Lower leg skin (tissue), 4 donors: ENCODE measurements around the gene DDX24. TPM values are rescaled to one million over a fixed set of nuclear protein-coding genes. Genes with fewer than 3 reads are reported as not detected.

Source experiments
- DNase-seq, 2 donors: peaks; one replicate each; pipeline ENCODE4 v3.0.0-alpha.2; 2019; ENCODE audit warnings: low spot score in 2 of 2
- H3K4me3 ChIP-seq: fragments of 200-600 bp; sonication (generic); 2 replicates; pipeline ENCODE4 v1.5.1; 2017; ENCODE audit warnings: mild to moderate bottlenecking, low read depth; ENCODE audit not compliant: poor library complexity, severe bottlenecking
- CTCF ChIP-seq, 3 donors: fragments of 450-650 bp; IDR thresholded peaks; one replicate each; pipeline ENCODE4 v1.5.1; 2016; ENCODE audit warnings: antibody characterized with exemption in 3 of 3, mild to moderate bottlenecking in 3 of 3, moderate library complexity in 2 of 3
- POLR2A ChIP-seq, 2 donors: fragments of 450-650 bp; IDR thresholded peaks; one replicate each; pipeline ENCODE4 v1.6.1; 2016 to 2017; ENCODE audit warnings: antibody characterized with exemption in 2 of 2, mild to moderate bottlenecking in 1 of 2, moderate library complexity in 1 of 2
- WGBS, 2 donors: methylation state at CpG; one replicate each; pipeline ENCODE4 v1.1.5; 2018; 5-methylcytosine and 5-hydroxymethylcytosine counted together
- intact Hi-C: fragments of 100-400 bp; cut with DNase I; formaldehyde crosslinking; loops from one replicate; pipeline ENCODE4 v1.15.0; 2023; ENCODE audit warnings: low total_unique reads
- total RNA-seq, 4 donors: library from RNA; depleted of rRNA; stranded (reverse); fragments of >200 nt; gene quantifications; one replicate each; pipeline ENCODE4 v1.1.0, GENCODE V29; 2016

Gene DDX24
- total RNA-seq, 4 donors from 2014 or later, result 91.7 to 132 (median 102) TPM

- WGBS, 2 donors, result 89 to 90% methylated on average over 8 of the region's 8 CpGs
- DNase-seq, result peak in 1 of 2 donors; percentile 71
- H3K4me3 ChIP-seq, result no peak overlapping the region
- intact Hi-C loops, result no loop called here
- TF ChIP-seq CTCF (IDR thresholded peaks at IDR 0.05) (no peak), POLR2A (IDR thresholded peaks at IDR 0.05) (no peak)
Observed at GRCh38 chr14:94045101-94045500, 35.9 kb downstream of the DDX24 start.

GRCh38 chr14:94044476-94045091 lies 36.4 kb downstream of the DDX24 start:
- WGBS, 2 donors, result 87 to 88% methylated on average over 20 of the region's 20 CpGs
- intact Hi-C loops, result no loop called here
- no peak for TF ChIP-seq CTCF (IDR thresholded peaks at IDR 0.05)
- TF ChIP-seq POLR2A (IDR thresholded peaks at IDR 0.05), result no peak
- DNase-seq, result peak in 1 of 2 donors; percentile 75
- H3K4me3 ChIP-seq, result no peak overlapping the region

GRCh38 chr14:94043756-94044475 lies 37.1 kb downstream of the DDX24 start:
- WGBS, 2 donors, result 85 to 87% methylated on average over 14 of the region's 14 CpGs
- intact Hi-C loops, result no loop called here
- TF ChIP-seq CTCF (IDR thresholded peaks at IDR 0.05) (no peak), POLR2A (IDR thresholded peaks at IDR 0.05) (no peak)
- DNase-seq, result peak in 1 of 2 donors; percentile 82
- no peak overlapping the region for H3K4me3 ChIP-seq

- intact Hi-C loops, result no loop called here
- H3K4me3 ChIP-seq, result no peak overlapping the region
- no peak for TF ChIP-seq POLR2A (IDR thresholded peaks at IDR 0.05)
- TF ChIP-seq CTCF (IDR thresholded peaks at IDR 0.05), result no peak
- no peak for DNase-seq
- 79% methylated on average over 11 to 12 of the region's 13 CpGs for WGBS, 2 donors
Observed at GRCh38 chr14:94043111-94043755, 37.8 kb downstream of the DDX24 start.

- no peak for DNase-seq
- 65 to 80% methylated on average over 7 to 12 of the region's 12 CpGs for whole genome bisulfite sequencing, 2 donors
Observed at GRCh38 chr14:94042433-94043091, 38.4 kb downstream of the DDX24 start.

More at GRCh38 chr14:94042433-94043091, 38.4 kb downstream of the DDX24 start:
- TF ChIP-seq CTCF (IDR thresholded peaks at IDR 0.05) (no peak), POLR2A (IDR thresholded peaks at IDR 0.05) (no peak)
- intact Hi-C loops, result no loop called here
- H3K4me3 ChIP-seq, result no peak overlapping the region
